GM12874 (cell line): Measurements from ENCODE around the gene ACER1.

Experiments used
- CTCF ChIP-seq: IDR thresholded peaks from 2 replicates; pipeline ENCODE4 v1.5.1; 2011; ENCODE audit warnings: low read depth, mild to moderate bottlenecking, control low read depth, low read length, moderate library complexity; ENCODE audit not compliant: insufficient read depth

Gene ACER1

GRCh38 chr19:6263735-6264444 lies 69.5 kb downstream of the ACER1 start:
- no peak for TF ChIP-seq CTCF

GRCh38 chr19:6263306-6263705 lies 70.1 kb downstream of the ACER1 start:
- TF ChIP-seq CTCF = no peak

GRCh38 chr19:6262519-6262918 lies 70.9 kb downstream of the ACER1 start:
- TF ChIP-seq CTCF = no peak

GRCh38 chr19:6261883-6262282 lies 71.5 kb downstream of the ACER1 start:
- no peak for TF ChIP-seq CTCF

GRCh38 chr19:6260912-6261650 lies 72.3 kb downstream of the ACER1 start:
- TF ChIP-seq CTCF = peak; percentile 66

GRCh38 chr19:6260376-6260775 lies 73.0 kb downstream of the ACER1 start:
- TF ChIP-seq CTCF = no peak

- TF ChIP-seq CTCF = no peak
Measured at GRCh38 chr19:6259312-6259861, 74.0 kb downstream of the ACER1 start.
